Measurements from ENCODE around the gene NR1H2.
"Not testable (repeated sequence)": the region's sequence is repeated elsewhere in the genome, so short reads cannot be mapped to it uniquely, and the experiment has no call there.

The NR1H2 gene

DNA sequence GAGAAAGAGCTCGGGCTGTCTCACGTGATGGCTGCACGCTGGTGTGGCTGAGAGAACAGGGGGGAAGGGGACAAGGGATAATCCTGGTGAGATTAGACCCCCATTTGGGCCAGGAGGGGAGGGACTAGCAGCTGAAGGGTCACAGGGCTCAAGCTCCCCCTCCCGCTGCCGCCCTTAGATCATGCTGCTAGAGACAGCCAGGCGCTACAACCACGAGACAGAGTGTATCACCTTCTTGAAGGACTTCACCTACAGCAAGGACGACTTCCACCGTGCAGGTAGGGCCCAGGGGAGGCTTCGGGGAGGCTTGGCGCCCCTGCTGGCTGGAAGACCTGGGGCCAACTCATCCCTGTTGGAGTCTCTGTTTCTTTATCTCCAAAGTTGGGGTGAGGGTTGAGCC, 3.3 kb downstream of the NR1H2 start:
- no peak for DNase-seq

DNA sequence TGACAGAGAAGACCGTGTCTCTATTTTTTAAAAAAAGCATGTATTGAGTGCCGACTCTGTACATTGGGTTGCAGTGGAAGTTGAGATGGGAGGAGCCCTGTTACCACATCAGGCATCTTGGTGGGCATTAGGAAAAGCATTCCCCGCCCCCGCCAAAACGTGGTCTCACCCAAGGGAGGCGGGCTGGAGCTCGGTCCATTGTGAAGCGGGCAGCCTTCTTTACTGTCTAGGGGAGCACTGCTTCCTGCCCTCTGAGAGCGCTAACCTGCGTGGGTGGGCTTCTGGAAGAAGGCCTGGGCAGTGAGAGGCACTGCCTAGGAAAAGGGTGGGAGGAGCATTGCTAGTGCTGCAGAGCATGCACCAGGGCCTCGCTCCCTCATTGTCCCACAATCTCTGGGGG, 3.9 kb downstream of the NR1H2 start:
- no peak for DNase-seq

DNA sequence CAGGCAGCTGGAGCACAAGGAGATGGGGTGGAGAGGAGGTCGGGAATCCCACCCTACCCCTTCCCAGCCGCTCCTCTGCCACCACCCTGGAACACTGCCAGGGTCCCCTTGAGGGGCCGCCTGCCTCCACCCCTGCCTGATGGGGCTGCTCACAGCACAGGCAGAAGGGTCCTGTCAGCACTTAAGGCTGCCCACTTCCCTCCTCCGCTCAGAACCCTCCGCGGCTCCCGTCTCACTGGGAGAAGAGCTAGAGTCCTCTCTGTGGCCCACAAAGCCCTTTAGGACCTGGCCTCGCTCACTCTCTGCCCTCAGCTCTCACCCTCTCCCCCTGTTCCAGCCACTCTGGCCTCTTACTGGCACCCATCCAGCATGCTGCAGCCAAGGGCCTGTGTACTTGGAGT, 4.5 kb downstream of the NR1H2 start:
- no peak for DNase-seq

DNA sequence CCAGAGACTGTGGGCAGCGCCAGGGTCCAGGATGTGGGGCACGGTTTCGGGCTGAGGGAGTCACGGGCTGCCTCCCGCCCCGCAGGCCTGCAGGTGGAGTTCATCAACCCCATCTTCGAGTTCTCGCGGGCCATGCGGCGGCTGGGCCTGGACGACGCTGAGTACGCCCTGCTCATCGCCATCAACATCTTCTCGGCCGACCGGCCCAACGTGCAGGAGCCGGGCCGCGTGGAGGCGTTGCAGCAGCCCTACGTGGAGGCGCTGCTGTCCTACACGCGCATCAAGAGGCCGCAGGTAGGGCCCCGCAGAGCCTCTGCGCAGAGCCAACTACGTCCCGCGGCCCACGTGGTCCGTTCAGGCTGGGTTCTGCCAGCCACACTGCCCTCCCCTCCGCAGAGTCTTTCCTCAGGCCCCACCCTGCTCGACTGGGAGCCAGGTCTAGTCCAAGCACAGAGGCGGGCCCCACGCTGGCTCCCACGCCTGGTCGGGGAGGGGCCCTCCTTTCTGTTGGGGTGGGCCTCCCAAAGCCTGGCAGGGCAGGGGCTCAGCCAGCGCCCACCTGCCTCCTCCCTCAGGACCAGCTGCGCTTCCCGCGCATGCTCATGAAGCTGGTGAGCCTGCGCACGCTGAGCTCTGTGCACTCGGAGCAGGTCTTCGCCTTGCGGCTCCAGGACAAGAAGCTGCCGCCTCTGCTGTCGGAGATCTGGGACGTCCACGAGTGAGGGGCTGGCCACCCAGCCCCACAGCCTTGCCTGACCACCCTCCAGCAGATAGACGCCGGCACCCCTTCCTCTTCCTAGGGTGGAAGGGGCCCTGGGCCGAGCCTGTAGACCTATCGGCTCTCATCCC, 5.8 kb downstream of the NR1H2 start:
- DNase-seq: no peak

DNA sequence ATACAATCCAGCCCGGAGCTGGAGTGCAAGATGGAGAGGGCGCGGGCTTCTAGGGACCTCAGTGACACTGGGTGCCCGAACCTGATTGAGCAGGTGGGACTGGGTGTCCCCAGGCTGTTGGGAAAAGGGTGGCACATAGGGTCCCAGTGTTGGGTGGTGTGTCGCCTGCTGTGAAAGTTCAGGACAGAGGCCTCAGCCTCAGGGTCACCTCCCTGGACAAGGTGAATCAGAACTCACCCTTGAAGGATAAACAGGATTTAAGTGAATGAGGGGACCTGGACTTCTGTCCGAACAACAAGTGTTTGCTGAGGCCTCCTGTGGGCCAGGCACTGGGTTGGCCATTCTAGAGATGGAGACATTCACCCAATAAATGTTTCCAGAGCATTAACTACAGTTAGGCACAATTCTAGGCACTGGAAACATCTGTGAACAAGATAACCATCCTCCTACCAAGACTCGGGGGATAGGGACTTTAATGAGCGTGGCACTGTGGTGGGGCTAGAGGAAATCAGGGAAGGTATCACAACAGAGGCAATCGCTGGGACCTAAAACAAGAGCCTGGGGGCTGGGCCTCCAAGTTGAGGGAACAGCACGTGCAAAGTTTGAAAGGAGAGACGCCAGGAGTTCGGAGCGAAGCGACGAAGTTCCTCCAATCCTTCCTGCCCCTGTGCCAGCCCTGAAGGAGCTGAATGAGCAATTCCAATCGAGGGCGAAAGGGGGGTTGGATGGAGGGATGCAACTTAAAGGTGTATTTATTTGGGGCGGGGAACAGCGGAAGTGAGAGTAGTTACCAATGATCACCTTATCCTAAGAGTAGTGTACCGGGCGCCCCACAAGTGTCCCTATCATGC, 7.0 kb downstream of the NR1H2 start:
- DNase-seq: peak; percentile 51

DNA sequence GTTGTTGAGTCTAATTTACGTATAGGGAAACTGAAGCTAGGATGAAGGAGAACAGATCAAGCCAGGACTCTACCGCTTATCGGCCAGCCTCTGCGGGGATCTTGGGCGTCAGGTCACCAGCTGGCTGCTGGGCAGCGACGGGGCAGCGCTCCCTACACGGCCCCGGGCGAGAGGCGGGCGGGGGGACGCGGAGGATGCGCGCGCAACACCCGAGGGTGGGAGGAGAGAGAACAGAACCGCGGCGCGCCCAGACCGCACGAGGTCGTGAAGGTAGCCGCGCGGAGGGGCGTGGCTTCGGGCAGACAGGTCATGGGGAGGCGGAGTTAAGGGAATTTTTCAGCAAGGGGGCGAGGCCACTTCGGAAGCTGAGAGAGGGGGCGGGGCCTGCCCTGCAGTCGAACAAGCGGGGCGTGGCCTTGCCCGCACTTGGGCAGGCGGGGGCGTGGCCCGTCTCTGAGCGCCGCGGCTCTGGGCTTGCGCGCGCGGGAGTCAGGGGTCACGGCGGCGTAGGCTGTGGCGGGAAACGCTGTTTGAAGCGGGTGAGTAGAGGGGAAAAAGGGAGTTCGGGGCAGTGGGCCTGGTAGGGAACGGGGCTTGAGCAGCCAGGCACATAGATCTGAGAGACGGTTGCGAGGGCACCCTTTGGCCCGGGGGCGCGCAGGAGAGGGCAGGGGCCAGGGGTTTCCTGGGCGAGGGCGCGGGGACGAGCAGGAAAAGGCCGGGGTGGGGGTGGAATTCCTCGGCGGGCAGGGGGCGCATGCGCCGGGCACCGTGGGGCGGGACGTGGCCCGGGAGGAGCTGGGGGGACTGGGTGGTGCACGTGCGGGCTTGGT, 7.8 kb downstream of the NR1H2 start, which contains the start of gene POLD1:
POLD1 (plus strand) TSS at position 496 of the 833 bp plus-strand sequence. CDS start 14,505 bp downstream, outside the sequence.
- DNase-seq: peak; percentile 97

DNA sequence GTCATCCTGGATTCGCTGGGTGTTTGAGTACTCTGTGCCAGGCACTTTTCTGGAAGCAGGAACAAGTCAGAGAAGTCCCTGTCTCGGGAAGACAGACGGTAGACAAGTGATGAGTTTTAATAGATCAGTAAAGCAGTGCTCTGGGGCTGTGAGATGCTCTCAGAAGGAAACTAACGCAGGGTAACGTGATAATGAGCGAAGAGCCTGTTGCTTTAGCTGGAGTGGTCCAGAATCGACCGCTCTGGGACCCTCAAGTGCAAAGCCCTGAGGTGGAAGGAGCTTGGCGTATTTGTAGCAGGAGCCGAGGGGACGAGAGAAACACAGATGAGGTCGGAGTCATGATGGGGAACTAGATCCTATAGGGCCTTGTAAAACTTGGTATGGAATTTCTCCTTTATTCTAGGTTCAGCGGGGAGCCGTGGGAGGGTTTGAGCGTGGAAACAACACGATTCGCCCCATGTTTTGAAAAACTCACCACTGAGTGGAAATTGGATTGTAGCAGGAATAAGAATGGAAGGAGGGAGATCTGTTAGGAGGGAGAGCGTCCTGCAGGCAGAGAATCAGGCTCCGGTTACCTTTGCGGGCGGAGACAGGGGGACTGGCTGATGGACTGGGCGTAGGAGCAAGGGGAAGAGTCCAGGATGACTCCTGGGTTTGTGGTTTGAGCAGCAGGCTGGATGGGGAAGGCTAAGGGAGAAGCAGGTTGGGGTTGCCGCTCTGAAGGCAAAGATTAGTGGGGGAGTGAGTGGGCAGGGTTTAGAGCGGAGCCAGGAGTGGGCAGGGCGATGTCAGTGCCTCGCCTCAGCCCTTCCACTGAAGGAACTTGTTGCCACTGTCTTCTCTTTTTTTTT, 8.7 kb downstream of the NR1H2 start:
- DNase-seq: peak; percentile 16

DNA sequence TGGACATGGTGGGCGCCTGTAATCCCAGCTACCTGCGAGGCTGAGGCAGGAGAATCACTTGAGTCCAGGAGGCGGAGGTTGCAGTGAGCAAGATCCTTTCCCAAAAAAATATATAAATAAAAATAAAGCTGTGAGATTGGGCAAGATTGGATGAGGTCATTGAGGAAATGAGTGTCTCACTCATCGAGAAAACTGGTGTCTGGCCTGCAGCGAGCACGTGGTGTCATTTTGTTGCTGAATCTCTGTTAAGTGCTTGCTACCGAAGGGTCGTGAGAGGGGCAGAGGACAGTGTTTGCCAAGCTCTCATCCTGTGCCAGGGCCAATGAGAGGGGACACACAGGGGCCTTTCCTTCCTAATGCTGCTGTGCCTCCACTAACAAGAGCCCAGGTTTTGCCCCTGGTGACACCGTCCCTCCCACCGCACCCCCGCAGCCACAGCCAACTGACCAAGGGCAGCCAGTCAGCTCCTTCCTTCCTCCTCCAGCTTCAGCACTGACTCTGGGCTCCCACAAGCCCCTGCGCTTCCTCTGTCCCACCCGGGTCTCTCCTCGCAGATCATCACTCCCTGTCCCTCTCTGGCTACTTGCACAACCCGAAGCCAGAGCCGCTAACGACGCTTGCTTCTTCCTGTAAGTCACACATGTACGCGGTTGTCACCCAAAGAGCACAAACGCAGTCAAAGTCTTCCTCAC, 11.1 kb downstream of the NR1H2 start:
- DNase-seq: no peak

DNA sequence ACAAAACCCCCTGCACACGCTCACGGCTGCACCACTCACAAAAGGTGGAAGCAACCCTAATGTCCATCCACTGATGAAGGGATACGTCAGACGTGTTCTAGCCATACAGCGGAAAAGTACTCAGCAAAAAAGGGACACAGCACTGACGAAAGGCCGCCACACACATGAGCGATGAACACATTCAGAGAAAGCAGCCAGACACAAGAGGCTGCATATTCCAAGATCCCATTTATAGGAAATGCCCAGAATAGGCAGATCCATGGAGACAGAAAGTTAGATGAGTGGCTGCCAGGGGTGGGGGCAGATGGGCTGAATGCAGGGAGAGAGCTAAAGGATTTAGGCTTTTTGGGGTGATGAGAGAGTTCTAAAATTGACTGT, 11.6 kb downstream of the NR1H2 start:
- no peak for DNase-seq

DNA sequence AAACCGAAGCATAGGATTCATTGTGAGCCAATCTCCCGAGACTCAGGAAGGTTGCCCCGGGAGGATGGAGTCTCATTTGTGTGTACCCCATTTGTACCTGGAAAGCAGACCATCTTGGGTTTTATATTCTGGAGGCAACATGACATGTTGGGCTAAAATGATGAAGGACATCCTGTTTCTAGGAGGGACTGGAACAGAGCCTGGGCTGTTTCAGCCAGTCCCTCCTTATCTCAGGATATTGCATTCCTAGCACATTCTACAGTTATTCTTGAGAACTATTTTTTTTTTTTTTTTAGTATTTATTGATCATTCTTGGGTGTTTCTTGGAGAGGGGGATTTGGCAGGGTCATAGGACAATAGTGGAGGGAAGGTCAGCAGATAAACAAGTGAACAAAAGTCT, 14.0 kb downstream of the NR1H2 start:
- DNase-seq: not testable (repeated sequence)

DNA sequence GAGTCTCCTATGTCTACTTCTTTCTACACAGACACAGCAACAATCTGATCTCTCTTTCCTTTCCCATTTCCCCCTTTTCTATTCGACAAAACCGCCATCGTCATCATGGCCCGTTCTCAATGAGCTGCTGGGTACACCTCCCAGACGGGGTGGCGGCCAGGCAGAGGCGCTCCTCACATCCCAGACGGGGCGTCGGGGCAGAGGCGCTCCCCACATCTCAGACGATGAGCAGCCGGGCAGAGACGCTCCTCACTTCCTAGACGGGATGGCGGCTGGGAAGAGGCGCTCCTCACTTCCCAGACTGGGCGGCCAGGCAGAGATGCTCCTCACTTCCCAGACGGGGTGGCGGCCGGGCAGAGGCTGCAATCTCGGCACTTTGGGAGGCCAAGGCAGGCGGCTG, 14.7 kb downstream of the NR1H2 start:
- DNase-seq: not testable (repeated sequence)

DNA sequence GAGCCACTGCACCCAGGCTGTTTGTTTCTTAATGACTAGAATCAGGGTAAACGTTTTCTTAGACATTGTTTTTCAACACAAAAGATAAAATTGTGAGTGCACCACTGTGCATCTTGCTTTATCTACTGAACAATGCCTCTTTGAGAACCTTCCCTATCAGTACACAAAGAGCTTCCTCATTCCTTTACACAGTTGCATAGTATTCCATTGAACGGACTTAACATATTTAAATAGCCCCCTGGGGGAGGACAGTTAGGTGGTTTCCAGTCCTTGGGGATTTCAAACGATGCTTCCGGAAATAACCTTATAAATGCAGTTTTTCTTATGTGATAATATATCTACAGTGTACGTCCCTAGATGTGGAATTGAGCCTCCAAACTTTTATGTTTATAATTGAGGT, 16.5 kb downstream of the NR1H2 start:
- DNase-seq: no peak

DNA sequence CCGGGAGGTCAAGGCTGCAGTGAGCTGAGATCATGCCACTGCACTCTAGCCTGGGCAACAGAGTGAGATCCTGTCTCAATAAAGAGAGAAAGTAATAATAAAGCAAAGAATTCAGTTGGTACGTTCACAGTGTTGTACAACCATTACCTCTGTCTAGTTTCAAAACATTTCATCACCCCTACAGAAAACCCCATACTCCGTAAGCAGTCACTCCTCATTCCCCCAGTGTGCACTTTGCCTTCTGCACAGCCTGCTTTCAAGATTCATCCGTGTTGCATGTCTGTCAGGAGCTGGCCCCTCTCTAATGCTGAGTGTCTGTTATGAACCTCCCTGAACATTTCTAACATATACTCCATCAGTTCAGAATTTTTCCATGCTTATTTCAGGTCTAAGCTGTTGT, 17.3 kb downstream of the NR1H2 start:
- no peak for DNase-seq

DNA sequence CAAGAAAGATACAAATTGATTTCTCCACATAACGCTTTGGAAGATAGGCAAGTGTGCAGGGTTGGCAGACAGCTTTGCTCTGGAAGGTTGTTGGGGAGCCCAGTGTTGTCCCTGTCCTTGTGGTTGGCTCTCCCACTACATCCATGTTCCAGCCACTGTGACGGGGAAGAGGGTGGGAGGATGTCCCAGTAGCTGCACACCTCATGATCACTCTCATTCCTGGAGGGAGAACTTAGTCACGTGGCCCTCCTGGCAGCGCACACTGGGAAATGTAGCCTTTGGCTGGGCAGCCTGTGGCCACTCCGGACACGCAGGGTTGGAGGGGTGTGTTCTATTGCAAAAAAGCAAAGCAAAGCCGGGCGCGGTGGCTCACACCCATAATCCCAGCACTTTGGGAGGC, 17.8 kb downstream of the NR1H2 start:
- DNase-seq: no peak

DNA sequence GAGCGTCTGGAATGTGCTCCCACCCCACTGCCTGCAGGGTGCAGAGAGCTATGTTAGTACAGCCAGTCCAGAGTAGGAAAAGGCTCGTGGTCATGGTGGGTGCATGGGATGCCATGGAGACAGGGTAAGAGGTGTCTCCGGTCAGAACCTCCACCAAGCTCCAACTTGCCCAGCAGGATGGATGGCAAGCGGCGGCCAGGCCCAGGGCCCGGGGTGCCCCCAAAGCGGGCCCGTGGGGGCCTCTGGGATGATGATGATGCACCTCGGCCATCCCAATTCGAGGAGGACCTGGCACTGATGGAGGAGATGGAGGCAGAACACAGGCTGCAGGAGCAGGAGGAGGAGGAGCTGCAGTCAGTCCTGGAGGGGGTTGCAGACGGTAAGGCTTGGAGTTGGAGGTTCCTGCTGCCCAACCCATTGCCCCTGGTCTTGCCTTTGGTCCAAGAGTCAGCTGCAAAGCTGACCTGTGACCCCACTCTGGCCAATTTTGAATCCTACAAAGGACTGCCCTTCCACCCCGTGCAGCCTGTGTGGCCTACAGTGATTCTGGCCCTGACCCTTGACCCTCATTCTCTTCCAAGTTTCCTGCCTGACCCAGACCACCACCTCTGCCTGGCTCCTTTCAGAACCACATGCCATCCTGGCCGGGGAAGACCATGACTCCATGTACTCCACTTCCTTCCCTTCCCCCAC, 22.6 kb downstream of the NR1H2 start:
- no peak for DNase-seq

DNA sequence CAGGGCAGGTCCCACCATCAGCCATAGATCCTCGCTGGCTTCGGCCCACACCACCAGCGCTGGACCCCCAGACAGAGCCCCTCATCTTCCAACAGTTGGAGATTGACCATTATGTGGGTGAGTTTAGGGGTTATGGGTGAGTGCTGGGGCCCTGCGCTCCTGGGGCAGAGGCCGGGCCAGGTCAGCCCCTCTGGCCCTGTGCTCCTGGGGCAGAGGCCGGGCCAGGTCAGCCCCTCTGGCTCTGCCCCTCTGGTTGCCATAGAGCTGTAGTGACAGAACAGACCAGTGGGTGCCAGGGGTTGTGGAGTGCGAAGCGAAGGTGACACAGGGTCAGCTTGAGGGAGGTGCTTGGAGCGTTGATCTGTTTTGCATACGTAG, 23.1 kb downstream of the NR1H2 start:
- DNase-seq: no peak

DNA sequence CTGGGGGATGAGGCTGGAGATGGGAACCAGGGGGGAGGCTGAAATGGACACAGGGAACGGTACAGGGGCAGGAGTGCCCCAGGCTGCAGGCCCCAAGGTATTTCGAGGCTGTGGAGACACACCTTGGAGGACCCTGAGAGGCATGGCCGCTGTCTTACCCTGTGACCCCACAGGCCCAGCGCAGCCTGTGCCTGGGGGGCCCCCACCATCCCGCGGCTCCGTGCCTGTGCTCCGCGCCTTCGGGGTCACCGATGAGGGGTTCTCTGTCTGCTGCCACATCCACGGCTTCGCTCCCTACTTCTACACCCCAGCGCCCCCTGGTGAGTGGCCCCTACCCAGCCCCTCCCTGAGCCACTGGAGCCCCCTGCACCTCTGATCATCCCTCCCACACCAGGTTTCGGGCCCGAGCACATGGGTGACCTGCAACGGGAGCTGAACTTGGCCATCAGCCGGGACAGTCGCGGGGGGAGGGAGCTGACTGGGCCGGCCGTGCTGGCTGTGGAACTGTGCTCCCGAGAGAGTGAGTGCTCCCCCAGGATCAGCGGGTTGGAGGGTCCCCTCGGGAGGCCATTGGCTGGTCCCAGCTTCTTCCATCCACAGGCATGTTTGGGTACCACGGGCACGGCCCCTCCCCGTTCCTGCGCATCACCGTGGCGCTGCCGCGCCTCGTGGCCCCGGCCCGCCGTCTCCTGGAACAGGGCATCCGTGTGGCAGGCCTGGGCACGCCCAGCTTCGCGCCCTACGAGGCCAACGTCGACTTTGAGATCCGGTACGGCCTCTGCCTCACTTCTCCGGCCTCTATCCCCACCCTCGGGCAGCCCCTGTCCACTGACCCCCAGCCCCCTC, 25.6 kb downstream of the NR1H2 start:
- no peak for DNase-seq

DNA sequence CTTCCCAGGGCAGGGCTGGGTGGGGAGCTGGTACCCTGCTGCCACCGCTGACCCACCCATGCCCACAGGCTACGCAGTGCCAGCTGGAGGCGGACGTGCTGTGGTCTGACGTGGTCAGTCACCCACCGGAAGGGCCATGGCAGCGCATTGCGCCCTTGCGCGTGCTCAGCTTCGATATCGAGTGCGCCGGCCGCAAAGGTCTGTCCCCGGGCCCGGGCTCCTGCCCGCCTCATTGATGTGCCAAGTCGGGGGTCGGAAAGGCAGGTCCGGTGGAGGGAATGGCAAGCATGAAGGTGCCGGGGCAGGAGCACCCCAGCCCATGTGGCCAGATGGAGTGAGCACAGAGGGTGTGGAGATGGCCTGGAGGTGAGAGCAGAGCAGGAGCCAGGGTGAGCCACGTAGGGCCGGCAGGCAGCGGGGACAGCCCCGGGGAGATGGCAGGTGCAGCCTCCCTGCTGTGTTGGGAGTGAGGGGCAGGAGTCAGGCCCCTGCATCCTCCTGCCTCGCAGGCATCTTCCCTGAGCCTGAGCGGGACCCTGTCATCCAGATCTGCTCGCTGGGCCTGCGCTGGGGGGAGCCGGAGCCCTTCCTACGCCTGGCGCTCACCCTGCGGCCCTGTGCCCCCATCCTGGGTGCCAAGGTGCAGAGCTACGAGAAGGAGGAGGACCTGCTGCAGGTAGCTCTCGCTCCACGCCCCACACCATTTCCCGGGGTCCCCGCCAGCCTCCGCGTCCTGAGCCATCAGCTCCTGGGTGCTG, 26.5 kb downstream of the NR1H2 start:
- DNase-seq: no peak

DNA sequence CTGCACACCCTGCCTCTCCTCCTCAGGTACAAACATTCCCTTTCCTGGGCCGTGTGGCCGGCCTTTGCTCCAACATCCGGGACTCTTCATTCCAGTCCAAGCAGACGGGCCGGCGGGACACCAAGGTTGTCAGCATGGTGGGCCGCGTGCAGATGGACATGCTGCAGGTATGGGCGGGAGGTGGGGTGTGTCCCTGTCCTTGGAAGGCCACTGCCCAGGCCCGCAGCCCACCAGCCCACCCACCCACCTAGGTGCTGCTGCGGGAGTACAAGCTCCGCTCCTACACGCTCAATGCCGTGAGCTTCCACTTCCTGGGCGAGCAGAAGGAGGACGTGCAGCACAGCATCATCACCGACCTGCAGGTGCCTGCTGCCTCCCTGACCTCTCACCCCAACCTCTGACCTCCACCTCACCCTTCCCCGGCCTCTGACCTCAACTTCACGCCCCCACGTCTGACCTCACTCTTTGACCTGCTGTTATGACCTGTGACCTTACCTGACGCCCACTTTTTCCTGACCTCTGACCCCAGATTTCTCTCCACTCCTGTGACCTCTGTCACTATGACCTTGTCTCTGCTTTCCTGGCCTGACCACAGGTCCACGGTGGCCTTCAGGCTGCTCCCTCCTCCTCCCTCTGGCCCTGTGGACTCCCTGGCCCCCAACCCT, 30.0 kb downstream of the NR1H2 start:
- no peak for DNase-seq
